ENCODE data around the gene EEF1E1.
A peak's percentile ranks its signal among the peaks of the same experiment; 100 is the strongest.

EEF1E1 gene

GRCh38 chr6:8087870-8088754 is 14.2 kb downstream of the EEF1E1 start:
- DNase-seq: no peak

- DNase-seq: no peak
Measured at GRCh38 chr6:8086755-8087306, 15.5 kb downstream of the EEF1E1 start.

- no peak for DNase-seq
Measured at GRCh38 chr6:8085053-8085511, 17.3 kb downstream of the EEF1E1 start.

GRCh38 chr6:8084586-8084985 is 17.8 kb downstream of the EEF1E1 start:
- no peak for DNase-seq

- DNase-seq: no peak
Measured at GRCh38 chr6:8082954-8083858, 19.1 kb downstream of the EEF1E1 start.

GRCh38 chr6:8082572-8082953 is 19.8 kb downstream of the EEF1E1 start:
- DNase-seq: no peak

GRCh38 chr6:8080362-8081151 is 21.8 kb downstream of the EEF1E1 start:
- no peak for DNase-seq

- DNase-seq: no peak
Measured at GRCh38 chr6:8079126-8079525, 23.2 kb downstream of the EEF1E1 start.

GRCh38 chr6:8077991-8078390 is 24.4 kb downstream of the EEF1E1 start:
- no peak for DNase-seq

- no peak for DNase-seq
Measured at GRCh38 chr6:8075704-8076103, 26.6 kb downstream of the EEF1E1 start.

GRCh38 chr6:8075185-8075584 is 27.2 kb downstream of the EEF1E1 start:
- no peak for DNase-seq

- no peak for DNase-seq
Measured at GRCh38 chr6:8074213-8074612, 28.1 kb downstream of the EEF1E1 start.

GRCh38 chr6:8073758-8074157 is 28.6 kb downstream of the EEF1E1 start:
- DNase-seq: no peak

- no peak for DNase-seq
Measured at GRCh38 chr6:8070718-8071117, 31.6 kb downstream of the EEF1E1 start.

- no peak for DNase-seq
Measured at GRCh38 chr6:8069631-8070284, 32.6 kb downstream of the EEF1E1 start.

- DNase-seq: no peak
Measured at GRCh38 chr6:8069151-8069550, 33.2 kb downstream of the EEF1E1 start.

GRCh38 chr6:8066108-8066507 is 36.2 kb downstream of the EEF1E1 start:
- peak in 1 of 5 donors; percentile 33 for DNase-seq

- peak in 1 of 5 donors; percentile 58 for DNase-seq
Measured at GRCh38 chr6:8065519-8065911, 36.8 kb downstream of the EEF1E1 start.

GRCh38 chr6:8064638-8065518 is 37.5 kb downstream of the EEF1E1 start:
- no peak for DNase-seq

GRCh38 chr6:8063761-8064637 is 38.3 kb downstream of the EEF1E1 start, which contains the start of gene BLOC1S5:
Gene BLOC1S5 (minus strand): TSS chr6:8064389. CDS start chr6:8064376, 13 bp downstream.
- peak; percentile 90 to 97 (median 93) for DNase-seq

All from T-helper 1 cell (primary cell).